Measurements from ENCODE around the gene PBX3. TPM values are rescaled to one million over a fixed set of nuclear protein-coding genes. Genes with fewer than 3 reads are reported as not detected.

Gene PBX3
- total and polyA plus RNA-seq, 10 donors, result 7.2 to 58.4 (median 34.1) TPM

- Histone ChIP-seq H3K4me1 (no peaks in the 10 kb centered on the region), H3K27ac (no peak overlapping the region), H3K4me3 (no peak overlapping the region), H3K36me3 (peaks cover 0 to 58% (median 22%) of the 10 kb centered on the region in 6 donors), H3K9me3 (no peaks in the 10 kb centered on the region), H3K27me3 (replicated peaks in 1 of 7) (no peaks in the 10 kb centered on the region)
- DNase-seq, result no peak
- WGBS, 5 donors, result 95 to 99% (median 98%) methylated on average over 5 of the region's 5 CpGs
- no peak for TF ChIP-seq CTCF (IDR thresholded peaks at IDR 0.05 in 8 of 11, conservative IDR thresholded peaks at IDR 0.05 in 3 of 11)
- no peak for TF ChIP-seq POLR2A (IDR thresholded peaks at IDR 0.05)
- TF ChIP-seq POLR2AphosphoS5 (IDR thresholded peaks at IDR 0.05), result no peak
- intact Hi-C loops (cut with DNase I; ENCODE audit: low total_unique reads), result no loop called here
Measured at GRCh38 chr9:125932746-125933455, 185.7 kb downstream of the PBX3 start.

- DNase-seq, result no peak
- TF ChIP-seq CTCF (IDR thresholded peaks at IDR 0.05 in 8 of 11, conservative IDR thresholded peaks at IDR 0.05 in 3 of 11) (no peak), POLR2AphosphoS5 (IDR thresholded peaks at IDR 0.05) (no peak), POLR2A (IDR thresholded peaks at IDR 0.05) (no peak)
- Histone ChIP-seq H3K4me3 (no peak overlapping the region), H3K4me1 (no peaks in the 10 kb centered on the region), H3K9me3 (peaks cover 0 to 20% (median 13%) of the 10 kb centered on the region in 8 donors), H3K36me3 (peaks cover 0 to 43% (median 0%) of the 10 kb centered on the region in 6 donors), H3K27me3 (replicated peaks in 1 of 7) (no peaks in the 10 kb centered on the region), H3K27ac (no peak overlapping the region)
- intact Hi-C loops (cut with DNase I; ENCODE audit: low total_unique reads), result no loop called here
- WGBS, 5 donors, result 93 to 99% (median 97%) methylated on average over 3 of the region's 3 CpGs
Measured at GRCh38 chr9:125942125-125942524, 195.0 kb downstream of the PBX3 start.

GRCh38 chr9:125943831-125944230 lies 196.7 kb downstream of the PBX3 start:
- Histone ChIP-seq H3K27ac (no peak overlapping the region), H3K4me1 (no peaks in the 10 kb centered on the region), H3K9me3 (peaks cover 0 to 20% (median 13%) of the 10 kb centered on the region in 8 donors), H3K27me3 (replicated peaks in 1 of 7) (no peaks in the 10 kb centered on the region), H3K36me3 (peaks cover 0 to 28% (median 0%) of the 10 kb centered on the region in 6 donors), H3K4me3 (no peak overlapping the region)
- intact Hi-C loops (cut with DNase I; ENCODE audit: low total_unique reads), result no loop called here
- WGBS, 5 donors, result 96 to 100% (median 98%) methylated on average over 2 of the region's 2 CpGs
- TF ChIP-seq POLR2AphosphoS5 (IDR thresholded peaks at IDR 0.05) (no peak), CTCF (IDR thresholded peaks at IDR 0.05 in 8 of 11, conservative IDR thresholded peaks at IDR 0.05 in 3 of 11) (no peak), POLR2A (IDR thresholded peaks at IDR 0.05) (no peak)
- no peak for DNase-seq

- Histone ChIP-seq H3K36me3 (peaks cover 0 to 28% (median 0%) of the 10 kb centered on the region in 6 donors), H3K4me3 (no peak overlapping the region), H3K27ac (no peak overlapping the region), H3K9me3 (peaks cover 0 to 20% (median 13%) of the 10 kb centered on the region in 8 donors), H3K4me1 (no peaks in the 10 kb centered on the region), H3K27me3 (replicated peaks in 1 of 7) (no peaks in the 10 kb centered on the region)
- intact Hi-C loops (cut with DNase I; ENCODE audit: low total_unique reads), result no loop called here
- DNase-seq, result no peak
- TF ChIP-seq POLR2A (IDR thresholded peaks at IDR 0.05) (no peak), CTCF (IDR thresholded peaks at IDR 0.05 in 8 of 11, conservative IDR thresholded peaks at IDR 0.05 in 3 of 11) (no peak), POLR2AphosphoS5 (IDR thresholded peaks at IDR 0.05) (no peak)
Measured at GRCh38 chr9:125946397-125946796, 199.2 kb downstream of the PBX3 start.
